HG03442 (cell line): ENCODE results near the gene NIPA2.
"Not testable (repeated sequence)": the region's sequence is repeated elsewhere in the genome, so short reads cannot be mapped to it uniquely, and the experiment has no call there.

Experiments
- ATAC-seq: cut with Tn5 transposase; IDR thresholded peaks from one replicate; pipeline ENCODE4 v1.9.1; 2021; ENCODE audit warnings: mild to moderate bottlenecking, moderate library complexity; ENCODE audit not compliant: unreplicated experiment

NIPA2 gene

GRCh38 chr15:22838292-22839042 is at the start of gene NIPA2:
Gene NIPA2 (plus strand): TSS chr15:22838666. CDS start chr15:22851732, 13,066 bp downstream.
- peak; percentile 80 for ATAC-seq

DNA sequence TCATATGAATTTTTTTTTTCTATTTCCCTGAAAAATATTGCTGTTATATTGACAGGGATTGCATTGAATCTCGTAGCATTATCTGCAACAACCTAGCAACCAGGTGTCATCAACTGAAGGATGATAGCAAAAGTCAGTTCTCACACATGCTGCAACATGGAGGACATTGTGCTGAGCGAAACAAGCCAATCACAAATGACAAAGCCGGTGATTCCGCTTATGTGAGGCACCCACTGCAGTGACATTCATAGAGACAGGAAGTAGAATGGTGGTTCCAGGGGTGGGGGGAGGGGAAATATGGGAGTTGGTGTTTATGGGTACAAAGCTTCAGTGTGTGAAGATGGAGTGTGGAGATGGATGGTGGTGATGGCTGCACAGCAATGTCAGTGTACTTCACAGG is 44.4 kb upstream of the NIPA2 start:
- no peak for ATAC-seq

GRCh38 chr15:22794621-22795167 is 43.8 kb upstream of the NIPA2 start:
- ATAC-seq, result no peak

DNA sequence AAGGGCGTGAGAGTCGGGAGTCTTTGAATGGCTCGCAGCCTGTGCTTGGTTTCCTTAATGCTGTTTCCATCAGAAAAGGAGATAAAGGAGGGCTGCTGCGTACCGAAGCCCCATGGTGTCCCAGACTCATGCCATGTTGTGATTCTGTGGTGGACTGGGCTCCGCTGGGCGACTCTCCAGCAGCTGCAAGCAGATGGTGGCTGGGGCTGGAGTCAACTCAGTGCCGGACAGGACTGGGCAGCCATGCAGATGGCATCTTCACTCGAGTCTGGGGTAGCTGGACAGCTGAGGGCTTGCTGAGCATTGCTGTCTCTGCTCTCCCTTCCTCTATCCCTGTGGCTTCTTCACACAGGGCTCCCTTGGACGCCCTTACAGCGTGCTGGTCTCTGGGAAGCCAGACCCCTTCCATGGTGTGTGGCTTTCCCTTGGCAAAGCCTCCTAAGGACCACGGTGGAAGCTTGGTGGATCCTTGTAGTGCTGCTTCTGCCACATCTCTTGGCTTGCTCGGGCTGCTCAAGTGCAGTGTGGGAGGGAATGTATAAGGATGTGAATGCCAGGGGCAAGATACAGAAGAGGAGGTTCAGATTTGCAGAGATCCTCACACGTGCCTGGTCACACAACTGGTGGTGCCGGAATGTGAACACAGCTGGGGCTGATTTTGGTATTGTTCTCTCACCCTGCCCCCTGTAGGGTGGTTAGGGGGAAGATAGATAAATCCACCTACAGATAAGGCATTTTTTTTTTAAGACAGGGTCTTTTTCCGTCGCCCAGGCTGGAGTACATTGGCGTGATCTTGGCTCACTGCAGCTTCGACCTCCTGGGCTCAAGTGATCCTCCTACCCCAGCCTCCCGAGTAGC is 43.0 kb upstream of the NIPA2 start:
- no peak for ATAC-seq

GRCh38 chr15:22796079-22796478 is 42.4 kb upstream of the NIPA2 start:
- ATAC-seq, result no peak

DNA sequence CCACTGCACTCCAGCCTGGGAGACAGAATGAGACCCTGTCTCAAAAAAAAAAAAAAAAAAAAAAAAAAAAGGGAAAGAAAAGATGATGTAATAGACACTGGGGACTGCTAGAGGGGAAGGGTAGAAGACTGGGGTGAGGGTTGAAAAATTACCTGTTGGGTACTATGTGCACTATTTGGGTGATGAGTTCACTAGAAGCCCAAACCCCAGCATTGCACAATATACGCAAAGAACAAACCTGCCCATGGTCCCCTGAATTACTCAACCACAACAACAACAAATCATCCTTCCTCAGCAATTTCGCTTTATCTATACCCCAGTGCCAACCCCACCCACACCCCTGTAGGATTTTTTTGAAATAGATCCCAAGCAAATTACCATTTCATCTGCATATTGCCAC is 38.6 kb upstream of the NIPA2 start:
- no peak for ATAC-seq

DNA sequence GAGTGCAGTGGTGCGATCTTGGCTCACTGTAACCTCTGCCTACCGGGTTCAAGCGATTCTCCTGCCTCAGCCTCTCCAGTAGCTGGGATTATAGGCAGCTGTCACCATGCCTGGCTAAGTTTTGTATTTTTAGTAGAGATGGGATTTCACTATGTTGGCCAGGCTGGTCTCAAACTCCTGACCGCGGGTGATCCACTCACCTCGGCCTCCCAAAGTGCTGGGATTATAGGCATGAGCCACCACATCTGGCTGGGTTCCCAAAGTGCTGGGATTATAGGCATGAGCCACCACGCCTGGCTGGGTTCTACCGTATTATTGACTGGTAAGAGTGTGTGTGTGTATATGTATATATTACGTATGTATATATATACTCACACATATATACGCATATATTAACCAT is 35.5 kb upstream of the NIPA2 start:
- not testable (repeated sequence) for ATAC-seq

GRCh38 chr15:22806156-22806555 is 32.3 kb upstream of the NIPA2 start:
- ATAC-seq, result no peak

DNA sequence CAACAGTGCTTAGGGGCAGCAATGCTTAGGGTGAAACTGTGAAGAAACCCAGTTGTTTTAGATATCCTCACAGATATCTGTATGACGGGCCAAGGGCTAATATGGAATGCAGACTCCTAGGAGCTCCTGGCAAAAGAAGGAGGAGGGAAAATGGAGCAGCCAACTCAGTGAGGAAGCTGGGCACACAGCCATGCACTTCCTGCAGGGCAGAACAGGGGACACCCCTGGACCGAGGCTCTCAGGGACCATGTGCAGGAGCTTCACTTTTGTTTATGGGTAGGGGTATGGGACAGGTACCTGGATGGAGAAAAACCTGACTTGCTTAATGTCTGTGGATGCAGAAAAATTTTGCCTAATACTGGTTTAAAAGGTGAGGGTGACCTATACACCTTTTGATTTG is 31.8 kb upstream of the NIPA2 start:
- no peak for ATAC-seq

DNA sequence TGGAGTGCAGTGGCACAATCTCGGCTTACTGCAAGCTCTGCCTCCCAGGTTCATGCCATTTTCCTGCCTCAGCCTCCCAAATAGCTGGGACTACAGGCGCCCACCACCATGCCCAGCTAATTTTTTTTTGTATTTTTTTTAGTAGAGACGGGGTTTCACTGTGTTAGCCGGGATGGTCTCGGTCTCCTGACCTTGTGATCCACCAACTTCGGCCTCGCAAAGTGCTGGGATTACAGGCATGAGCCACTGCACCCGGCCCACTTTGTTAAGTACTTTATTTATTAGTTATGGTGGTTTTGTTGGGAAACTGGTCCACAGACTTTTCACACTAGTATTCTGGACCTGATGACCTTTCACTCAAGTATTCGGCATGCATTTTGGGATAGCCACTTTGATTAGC is 30.6 kb upstream of the NIPA2 start:
- not testable (repeated sequence) for ATAC-seq

- no peak for ATAC-seq
These were observed 30.2 kb upstream of the NIPA2 start for GRCh38 chr15:22808240-22808639.

DNA sequence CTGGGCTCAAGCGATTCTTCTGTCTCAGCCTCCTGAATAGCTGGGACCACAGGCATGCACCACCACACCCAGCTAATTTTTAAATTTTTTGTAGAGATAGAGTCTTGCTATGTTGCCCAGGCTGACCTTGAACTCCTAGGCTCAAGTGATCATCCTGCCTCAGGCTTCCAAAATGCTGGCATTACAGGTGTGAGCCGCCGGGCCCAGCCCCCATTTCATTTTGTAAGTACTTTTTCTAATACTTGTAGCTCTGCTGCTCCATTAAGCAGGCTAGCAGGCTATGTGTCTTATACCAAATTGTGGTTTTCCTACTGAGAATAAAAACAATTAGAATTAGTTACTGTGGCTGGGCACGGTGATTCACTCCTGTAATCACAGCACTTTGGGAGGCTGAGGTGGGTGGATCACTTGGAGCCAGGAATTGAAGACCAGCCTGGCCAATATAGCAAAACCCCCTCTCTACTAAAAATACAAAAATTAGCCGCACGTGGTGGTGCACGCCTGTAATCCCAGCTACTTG is 29.6 kb upstream of the NIPA2 start:
- no peak for ATAC-seq

DNA sequence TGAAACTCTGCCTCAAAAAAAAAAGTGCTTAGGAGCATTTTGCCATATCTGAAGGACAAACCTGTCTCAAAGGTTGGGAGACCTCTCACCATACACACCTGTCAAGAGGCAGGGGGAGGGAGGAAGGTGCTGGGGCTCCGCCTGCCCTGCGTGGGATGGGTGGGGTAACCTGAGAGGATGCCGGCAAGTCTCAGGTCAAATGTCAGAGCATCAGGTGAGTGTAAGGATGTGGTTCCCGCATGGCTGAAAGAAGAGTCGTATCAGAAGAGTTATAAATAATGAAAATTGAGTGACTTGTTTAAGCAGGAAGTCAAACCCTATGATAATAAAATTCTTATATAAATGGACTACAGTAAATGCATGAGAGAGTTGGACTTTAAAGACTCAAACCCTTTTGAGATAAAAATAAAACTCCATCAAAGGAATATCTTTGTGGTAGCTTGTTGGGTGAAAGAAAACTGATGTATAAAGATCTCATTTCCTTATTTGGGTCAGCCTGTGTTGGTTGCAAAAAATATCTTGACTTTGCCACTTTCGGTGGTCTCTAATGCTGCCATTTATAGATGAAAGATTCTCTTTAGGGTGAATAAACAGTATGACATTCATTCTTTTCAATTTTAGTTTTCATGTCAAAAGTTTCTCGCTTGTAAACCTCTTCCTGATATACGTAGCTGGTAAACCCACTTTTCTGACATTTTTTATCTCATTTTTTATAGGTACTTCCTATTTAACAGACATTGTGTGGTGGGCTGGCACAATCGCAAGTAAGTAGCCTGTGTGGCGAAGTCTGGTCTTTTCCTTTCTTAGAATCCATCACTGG is 28.2 kb upstream of the NIPA2 start:
- peak; percentile 46 for ATAC-seq

DNA sequence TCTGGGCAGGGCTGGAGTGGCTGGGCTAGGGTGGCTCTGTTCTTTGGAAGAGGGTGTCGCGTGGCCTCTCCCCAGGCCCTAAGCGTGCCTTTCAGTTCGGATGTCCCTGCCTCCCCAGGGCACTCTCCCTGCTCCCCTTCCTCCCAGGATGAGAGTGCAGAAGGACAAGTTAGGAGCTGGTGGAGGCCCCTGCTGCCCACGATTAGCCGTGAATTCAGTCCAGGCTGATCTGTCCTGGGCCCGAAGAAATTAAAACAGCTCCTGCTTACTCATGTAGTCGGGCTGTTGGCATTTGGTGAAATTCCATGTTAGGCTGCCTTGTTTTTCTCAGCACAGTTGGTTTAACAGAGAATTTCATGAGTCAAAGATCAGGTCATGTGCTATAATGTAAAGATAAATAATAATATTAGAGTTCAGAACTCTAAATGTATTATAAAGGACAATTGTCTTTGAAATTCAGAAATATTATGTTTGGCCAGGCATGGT is 27.6 kb upstream of the NIPA2 start:
- ATAC-seq, result no peak

DNA sequence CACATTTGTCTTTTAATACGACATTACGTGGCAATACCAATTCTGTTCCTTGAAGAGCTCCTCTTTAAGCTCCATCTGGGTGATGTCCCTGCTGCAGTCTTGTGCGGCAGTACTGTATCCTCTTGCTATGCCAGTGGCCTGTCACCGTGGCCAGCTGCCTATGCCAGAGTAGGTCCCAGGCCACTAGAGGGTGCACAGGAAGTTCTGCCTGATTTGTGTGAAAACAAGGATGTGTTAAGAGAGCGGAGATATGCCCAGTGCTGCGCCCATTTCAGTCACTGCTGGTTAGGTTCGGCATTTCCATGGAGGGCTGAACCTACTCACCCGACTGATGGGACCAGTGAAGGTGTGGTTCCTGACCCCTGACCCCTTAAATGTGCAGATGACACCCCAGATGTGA is 26.8 kb upstream of the NIPA2 start:
- no peak for ATAC-seq

- no peak for ATAC-seq
These were observed 24.6 kb upstream of the NIPA2 start for GRCh38 chr15:22813844-22814243.

DNA sequence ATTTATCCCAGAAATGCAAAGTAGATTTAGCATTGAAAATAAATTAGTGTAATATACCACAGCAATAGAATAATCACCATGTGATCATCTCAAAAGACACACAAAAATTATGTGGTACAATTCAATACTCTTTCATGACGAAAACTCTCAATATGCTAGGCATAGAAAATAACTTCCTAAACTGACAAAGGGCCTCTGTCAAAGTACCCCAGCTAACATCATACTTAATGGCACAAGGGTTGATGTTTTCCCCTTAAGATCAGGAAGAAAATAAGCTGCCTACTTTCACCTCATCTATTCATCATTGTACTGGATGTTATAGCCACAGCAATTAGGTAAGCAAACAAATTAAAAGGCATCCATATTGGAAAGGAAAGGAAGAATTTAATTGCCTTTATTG is 22.7 kb upstream of the NIPA2 start:
- no peak for ATAC-seq

GRCh38 chr15:22819651-22820050 is 18.8 kb upstream of the NIPA2 start:
- no peak for ATAC-seq

GRCh38 chr15:22823495-22824128 is 14.9 kb upstream of the NIPA2 start:
- no peak for ATAC-seq

DNA sequence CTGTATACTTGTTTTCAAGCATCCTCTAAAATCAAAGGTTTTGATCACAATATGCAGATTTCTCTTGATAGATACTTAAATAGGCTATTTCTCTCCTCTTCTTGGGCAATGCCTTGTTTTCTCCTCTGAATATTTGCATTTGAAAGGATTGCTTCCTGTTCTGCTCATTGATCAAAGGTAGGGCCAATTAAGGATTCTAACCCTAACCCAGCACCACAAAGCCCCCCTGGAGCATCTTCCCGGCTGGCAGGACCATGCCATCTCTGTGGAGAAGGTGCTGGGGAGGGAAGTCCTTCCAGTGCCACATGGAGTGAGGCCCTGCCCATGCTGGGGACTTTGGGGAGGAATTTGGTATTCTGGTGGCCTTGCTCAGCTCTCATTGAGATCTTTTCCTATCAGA is 11.3 kb upstream of the NIPA2 start:
- ATAC-seq, result no peak
